ENCODE data around the gene GREM1. TPM values are rescaled to one million over a fixed set of nuclear protein-coding genes. Genes with fewer than 3 reads are reported as not detected.
A peak's percentile ranks its signal among the peaks of the same experiment; 100 is the strongest.

The GREM1 gene
- total RNA-seq, 1 experiment from 2014 or later: 0.66 TPM

GRCh38 chr15:32705446-32705845 lies 12.4 kb upstream of the GREM1 start:
- DNase-seq (ENCODE audit: low read depth, low spot score) (no peak), ATAC-seq (no peak)
- intact Hi-C loops (cut with micrococcal nuclease): no loop called here
- Histone ChIP-seq H3K4me2 (ENCODE audit: low read length) (no peak overlapping the region), H3K9me3 (ENCODE audit: control insufficient read depth in 1 of 2, insufficient read depth in 1 of 2, low read depth in 1 of 2, low read length in 2 of 2) (no peaks in the 10 kb centered on the region), H3K9ac (ENCODE audit: low read length) (no peak overlapping the region), H4K20me1 (ENCODE audit: insufficient read depth) (no peaks in the 10 kb centered on the region), H3K4me3 (replicated peaks in 1 of 2; ENCODE audit: low read depth in 1 of 2, low read length in 2 of 2) (no peak overlapping the region), H3K27ac (ENCODE audit: low read depth, low read length) (no peak overlapping the region), H3K9me2 (ENCODE audit: insufficient read depth) (no peaks in the 10 kb centered on the region), H3K36me3 (ENCODE audit: control insufficient read depth in 1 of 2, insufficient read depth in 2 of 2, low read length in 2 of 2) (no peaks in the 10 kb centered on the region), H3K4me1 (ENCODE audit: control insufficient read depth in 1 of 2, insufficient read depth in 2 of 2, low read length in 2 of 2) (peaks cover 0 to 8% of the 10 kb centered on the region in 2 experiments; a peak in 3 of 4 replicates), H3K79me2 (ENCODE audit: insufficient read depth, low read length) (no peaks in the 10 kb centered on the region), H3K27me3 (ENCODE audit: insufficient read depth, low read length) (no peaks in the 10 kb centered on the region), H2AFZ (ENCODE audit: low read depth, low read length, poor library complexity, severe bottlenecking) (no peak overlapping the region)
- CTCF ChIA-PET: no interaction called here
- POLR2A ChIA-PET: no interaction called here
- TF ChIP-seq TCF7L2 (IDR thresholded peaks at IDR 0.05; ENCODE audit: borderline replicate concordance, extremely low read depth, insufficient read depth, insufficient read length) (no peak), FOSL1 (IDR thresholded peaks at IDR 0.05; ENCODE audit: low read depth) (no peak), CEBPB (IDR thresholded peaks at IDR 0.05; ENCODE audit: low read depth) (no peak), ZNF274 (IDR thresholded peaks at IDR 0.05; ENCODE audit: low read depth, low read length) (no peak), EZH2phosphoT487 (IDR thresholded peaks at IDR 0.05; ENCODE audit: borderline replicate concordance) (no peak), ATF3 (IDR thresholded peaks at IDR 0.05) (no peak), CBX3 (IDR thresholded peaks at IDR 0.05; ENCODE audit: low read depth) (no peak), EZH2 (IDR thresholded peaks at IDR 0.05) (no peak), POLR2A (IDR thresholded peaks at IDR 0.05; ENCODE audit: borderline replicate concordance, extremely low read depth, insufficient read depth, insufficient read length) (no peak), YY1 (IDR thresholded peaks at IDR 0.05; ENCODE audit: extremely low read depth, insufficient replicate concordance, low read depth, low read length) (no peak)
- BruUV-seq (replicated peaks): no TSS peak
- RAD21 ChIA-PET (ENCODE audit: low non-redundant PET in 1 of 2, low total read pairs in 2 of 2, uncharacterized antibody in 2 of 2, unreplicated experiment in 2 of 2): no interaction called here

DNA sequence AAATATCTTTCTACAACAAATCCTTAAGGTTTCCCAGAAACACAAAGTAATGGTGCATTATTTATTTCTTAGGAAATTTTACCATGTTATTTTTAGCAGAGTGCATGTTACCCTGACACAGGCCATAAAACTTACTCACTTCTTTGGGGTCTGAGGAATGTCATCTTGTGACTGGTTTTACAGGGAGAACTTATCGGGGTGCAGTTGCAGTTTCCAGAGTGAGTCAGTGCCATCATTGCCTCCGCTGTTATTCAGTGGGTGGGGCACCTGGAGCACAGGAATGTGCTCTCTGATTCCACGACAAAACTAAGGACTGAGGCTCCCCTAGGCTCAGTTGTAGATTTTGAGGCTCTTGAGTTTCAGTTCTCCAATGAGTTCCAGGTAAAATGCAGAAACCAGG lies 11.1 kb upstream of the GREM1 start:
- H2AFZ ChIP-seq (ENCODE audit: low read depth, low read length, poor library complexity, severe bottlenecking): peak overlapping the region; percentile 40

More for the DNA sequence above, 11.1 kb upstream of the GREM1 start:
- no TSS peak for BruUV-seq (replicated peaks)
- Histone ChIP-seq H3K4me1 (ENCODE audit: control insufficient read depth in 1 of 2, insufficient read depth in 2 of 2, low read length in 2 of 2) (peaks cover 0 to 8% of the 10 kb centered on the region in 2 experiments; a peak in 3 of 4 replicates), H4K20me1 (ENCODE audit: insufficient read depth) (no peaks in the 10 kb centered on the region), H3K9me2 (ENCODE audit: insufficient read depth) (no peaks in the 10 kb centered on the region), H3K9me3 (ENCODE audit: control insufficient read depth in 1 of 2, insufficient read depth in 1 of 2, low read depth in 1 of 2, low read length in 2 of 2) (no peaks in the 10 kb centered on the region), H3K79me2 (ENCODE audit: insufficient read depth, low read length) (no peaks in the 10 kb centered on the region), H3K36me3 (ENCODE audit: control insufficient read depth in 1 of 2, insufficient read depth in 2 of 2, low read length in 2 of 2) (no peaks in the 10 kb centered on the region), H3K27ac (ENCODE audit: low read depth, low read length) (no peak overlapping the region), H3K4me2 (ENCODE audit: low read length) (peak overlapping the region; percentile 44), H3K9ac (ENCODE audit: low read length) (no peak overlapping the region), H3K4me3 (replicated peaks in 1 of 2; ENCODE audit: low read depth in 1 of 2, low read length in 2 of 2) (no peak overlapping the region), H3K27me3 (ENCODE audit: insufficient read depth, low read length) (no peaks in the 10 kb centered on the region)
- ATAC-seq (no peak), DNase-seq (ENCODE audit: low read depth, low spot score) (no peak)
- RAD21 ChIA-PET (ENCODE audit: low non-redundant PET in 1 of 2, low total read pairs in 2 of 2, uncharacterized antibody in 2 of 2, unreplicated experiment in 2 of 2): no interaction called here
- intact Hi-C loops (cut with micrococcal nuclease): no loop called here
- CTCF ChIA-PET: no interaction called here
- TF ChIP-seq CTCF (IDR thresholded peaks at IDR 0.05 in 2 of 3, conservative IDR thresholded peaks at IDR 0.05 in 1 of 3; ENCODE audit: borderline replicate concordance in 1 of 3, insufficient read depth in 1 of 3, low read depth in 2 of 3, low read length in 2 of 3): no peak
- POLR2A ChIA-PET: no interaction called here

Measured in HCT116 (cell line).